Right lobe of liver (tissue), 4 donors: ENCODE data around the gene ELF3.

Source experiments
- POLR2A ChIP-seq: fragments of 450-650 bp; IDR thresholded peaks from one replicate; pipeline ENCODE4 v1.6.1; 2017; ENCODE audit warnings: antibody characterized with exemption, mild to moderate bottlenecking
- TF ChIP-seq, protein P1 (sequence below), 4 donors: fragments of 200-600 bp in 3 of 4; fragments of 450-650 bp in 1 of 4; IDR thresholded peaks; one replicate each; pipeline versions ENCODE4 v1.5.1 to v1.8.0; 2016 to 2022; ENCODE audit warnings: antibody characterized with exemption in 4 of 4, mild to moderate bottlenecking in 2 of 4
- donor health status: DM: no; HTN: no; CAD: no.
- donor health status: DM: no; HTN: no; CAD: no.
- donor health status: DM: no; HTN: yes; CAD: no.

DNA sequence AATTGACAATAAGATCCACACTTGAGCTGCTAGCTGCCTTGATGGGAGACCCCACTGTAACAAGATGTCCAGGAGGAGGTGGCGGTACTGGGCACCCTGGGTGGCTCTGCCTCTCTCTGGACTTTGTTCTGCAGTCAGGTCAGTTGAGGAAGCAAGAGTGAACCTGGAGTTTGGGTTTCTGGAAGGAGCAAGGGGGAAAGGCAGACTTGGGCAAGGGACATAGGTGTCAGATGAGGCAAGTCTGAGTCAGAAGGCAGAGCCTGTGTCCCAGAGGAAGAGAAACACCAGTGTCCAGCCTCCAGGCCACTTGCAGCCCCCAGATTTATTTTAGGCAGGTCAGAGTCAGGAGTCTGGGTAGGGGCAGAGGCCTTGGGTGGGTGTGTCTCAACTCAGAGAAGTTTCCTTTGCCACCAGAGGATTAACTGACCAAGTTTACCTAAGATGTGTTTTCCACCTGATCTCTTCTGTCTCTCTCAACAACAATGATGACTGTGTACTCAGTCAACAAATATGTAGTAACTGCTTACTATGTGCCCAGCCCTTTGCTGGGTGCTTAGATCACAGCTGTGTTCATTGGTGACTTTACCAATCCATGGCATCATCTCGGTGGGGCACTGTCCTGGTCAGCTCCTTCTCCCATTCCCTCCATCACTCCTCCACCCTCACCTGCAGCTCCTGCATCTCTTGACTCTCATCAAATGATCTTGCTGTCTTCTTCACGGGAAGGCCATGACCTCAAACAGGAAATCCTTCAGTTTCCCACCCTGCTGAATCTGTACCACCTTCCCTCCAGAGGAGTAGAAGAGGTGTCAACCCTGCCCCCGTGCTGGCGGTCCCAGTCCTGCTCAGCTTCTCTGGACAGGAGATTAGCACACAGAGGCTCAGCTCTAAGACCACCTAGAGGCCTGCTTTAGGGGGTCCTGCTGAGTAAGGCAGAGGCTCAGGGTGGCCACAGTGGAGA is 36.6 kb downstream of the ELF3 start:
- no peak for TF ChIP-seq POLR2A
- TF ChIP-seq, protein P1, sequence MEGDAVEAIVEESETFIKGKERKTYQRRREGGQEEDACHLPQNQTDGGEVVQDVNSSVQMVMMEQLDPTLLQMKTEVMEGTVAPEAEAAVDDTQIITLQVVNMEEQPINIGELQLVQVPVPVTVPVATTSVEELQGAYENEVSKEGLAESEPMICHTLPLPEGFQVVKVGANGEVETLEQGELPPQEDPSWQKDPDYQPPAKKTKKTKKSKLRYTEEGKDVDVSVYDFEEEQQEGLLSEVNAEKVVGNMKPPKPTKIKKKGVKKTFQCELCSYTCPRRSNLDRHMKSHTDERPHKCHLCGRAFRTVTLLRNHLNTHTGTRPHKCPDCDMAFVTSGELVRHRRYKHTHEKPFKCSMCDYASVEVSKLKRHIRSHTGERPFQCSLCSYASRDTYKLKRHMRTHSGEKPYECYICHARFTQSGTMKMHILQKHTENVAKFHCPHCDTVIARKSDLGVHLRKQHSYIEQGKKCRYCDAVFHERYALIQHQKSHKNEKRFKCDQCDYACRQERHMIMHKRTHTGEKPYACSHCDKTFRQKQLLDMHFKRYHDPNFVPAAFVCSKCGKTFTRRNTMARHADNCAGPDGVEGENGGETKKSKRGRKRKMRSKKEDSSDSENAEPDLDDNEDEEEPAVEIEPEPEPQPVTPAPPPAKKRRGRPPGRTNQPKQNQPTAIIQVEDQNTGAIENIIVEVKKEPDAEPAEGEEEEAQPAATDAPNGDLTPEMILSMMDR (IDR thresholded peaks at IDR 0.05), result no peak
